ENCODE measurements around the gene ADH4. TPM values are rescaled to one million over a fixed set of nuclear protein-coding genes. Genes with fewer than 3 reads are reported as not detected.
"Not testable (repeated sequence)": the region's sequence is repeated elsewhere in the genome, so short reads cannot be mapped to it uniquely, and the experiment has no call there.

ADH4 gene
- total and polyA plus RNA-seq, 2 of the 4 experiments (the other 2 are of a cell fraction) = not detected

GRCh38 chr4:99099311-99099710 is 44.8 kb downstream of the ADH4 start:
- H3K4me2 ChIP-seq (ENCODE audit: low read depth, low read length) = no peak overlapping the region
- no peak overlapping the region for H2BK120ac ChIP-seq (ENCODE audit: low read depth, low read length)
- no peaks in the 10 kb centered on the region for H3K27me3 ChIP-seq (ENCODE audit: control insufficient read depth, insufficient read depth, low read length)
- no peak overlapping the region for H2BK15ac ChIP-seq (ENCODE audit: low read depth, low read length)
- no peak overlapping the region for H2AK5ac ChIP-seq (ENCODE audit: low read depth, low read length)
- BruUV-seq (replicated peaks) = no TSS peak
- POLR2A ChIA-PET (ENCODE audit: unreplicated experiment) = no interaction called here
- no peak overlapping the region for H3K23ac ChIP-seq (ENCODE audit: low read depth, low read length)
- H4K5ac ChIP-seq (ENCODE audit: low read depth, low read length) = no peak overlapping the region
- H4K91ac ChIP-seq (ENCODE audit: insufficient read depth, low read depth, low read length) = no peak overlapping the region
- H3K36me3 ChIP-seq (ENCODE audit: control insufficient read depth, insufficient read depth, low read length) = no peaks in the 10 kb centered on the region
- intact Hi-C loops (cut with micrococcal nuclease) = no loop called here
- peaks cover 8% of the 10 kb centered on the region for H3K4me1 ChIP-seq (ENCODE audit: control insufficient read depth, insufficient read depth, low read length)
- H3K18ac ChIP-seq (ENCODE audit: low read depth, low read length) = no peak overlapping the region
- no peak overlapping the region for H4K8ac ChIP-seq (ENCODE audit: low read depth in 2 of 2, low read length in 2 of 2)
- H3K9me3 ChIP-seq (ENCODE audit: control insufficient read depth, insufficient read depth, low read length) = no peaks in the 10 kb centered on the region
- H3K56ac ChIP-seq (ENCODE audit: extremely low read depth, insufficient read depth, low read length) = no peak overlapping the region
- dilution Hi-C loops (cut with HindIII; ENCODE audit: low sequenced_read_pairs, unreplicated experiment) = no loop called here
- H3K27ac ChIP-seq (ENCODE audit: insufficient read depth, low read length) = no peak overlapping the region
- 0 out of 2 replicates have a peak, but pooled peaks cover under 1% of the 10 kb centered on the region for H3K9me1 ChIP-seq (ENCODE audit: insufficient read depth, low read length)
- no peak overlapping the region for H3K4ac ChIP-seq (ENCODE audit: low read depth, low read length)
- H3K79me1 ChIP-seq (ENCODE audit: low read depth in 1 of 2, low read length in 2 of 2) = no peaks in the 10 kb centered on the region
- H3K9ac ChIP-seq (ENCODE audit: low read depth, low read length) = no peak overlapping the region
- CTCF ChIA-PET = interaction anchor here (0.6 kb wide), 1 partner anchor 141 kb away, joined by 3 read pairs; no protein-coding TSS in a partner anchor
- ATAC-seq (ENCODE audit: low read depth) = no peak
- TF ChIP-seq MAZ (IDR thresholded peaks at IDR 0.05; ENCODE audit: borderline replicate concordance, low read depth, low read length) (no peak), POLR2A (IDR thresholded peaks at IDR 0.05; ENCODE audit: low read depth, low read length) (no peak), CTCF (conservative IDR thresholded peaks at IDR 0.05; ENCODE audit: low read depth, low read length) (no peak)
- H2BK5ac ChIP-seq (ENCODE audit: low read depth, low read length, poor library complexity, severe bottlenecking) = no peak overlapping the region
- DNase-seq = no peak
- H2BK20ac ChIP-seq (ENCODE audit: low read depth, low read length) = no peak overlapping the region
- H3K14ac ChIP-seq (replicated peaks; ENCODE audit: low read depth, low read length) = no peak overlapping the region
- H4K20me1 ChIP-seq (ENCODE audit: insufficient read depth, low read length) = no peaks in the 10 kb centered on the region
- no CpG with 5 or more reads among the region's 12 CpGs for WGBS, 2 experiments (ENCODE audit: extremely low coverage in 2 of 2, insufficient read length in 1 of 2)
- no peak overlapping the region for H2AK9ac ChIP-seq (replicated peaks; ENCODE audit: low read depth, low read length, poor library complexity)
- H3K4me3 ChIP-seq (ENCODE audit: insufficient read depth, low read depth, low read length) = no peak overlapping the region
- no peak overlapping the region for H2AFZ ChIP-seq (replicated peaks; ENCODE audit: low read length, poor library complexity)
- in situ Hi-C loops (cut with MboI; ENCODE audit: low sequenced_read_pairs) = no loop called here

- H2AK9ac ChIP-seq (replicated peaks; ENCODE audit: low read depth, low read length, poor library complexity); H3K56ac ChIP-seq (ENCODE audit: extremely low read depth, insufficient read depth, low read length); H4K5ac ChIP-seq (ENCODE audit: low read depth, low read length); H2BK120ac ChIP-seq (ENCODE audit: low read depth, low read length); H4K20me1 ChIP-seq (ENCODE audit: insufficient read depth, low read length); H4K91ac ChIP-seq (ENCODE audit: insufficient read depth, low read depth, low read length); H3K27ac ChIP-seq (ENCODE audit: insufficient read depth, low read length); H3K9me3 ChIP-seq (ENCODE audit: control insufficient read depth, insufficient read depth, low read length); H4K8ac ChIP-seq (ENCODE audit: low read depth in 2 of 2, low read length in 2 of 2); H3K9me1 ChIP-seq (ENCODE audit: insufficient read depth, low read length); CTCF ChIA-PET; H3K9ac ChIP-seq (ENCODE audit: low read depth, low read length); dilution Hi-C loops (cut with HindIII; ENCODE audit: low sequenced_read_pairs, unreplicated experiment); H3K27me3 ChIP-seq (ENCODE audit: control insufficient read depth, insufficient read depth, low read length); H3K4me1 ChIP-seq (ENCODE audit: control insufficient read depth, insufficient read depth, low read length); intact Hi-C loops (cut with micrococcal nuclease); H2AK5ac ChIP-seq (ENCODE audit: low read depth, low read length); H3K4ac ChIP-seq (ENCODE audit: low read depth, low read length); H3K36me3 ChIP-seq (ENCODE audit: control insufficient read depth, insufficient read depth, low read length); DNase-seq; H3K4me2 ChIP-seq (ENCODE audit: low read depth, low read length); H2AFZ ChIP-seq (replicated peaks; ENCODE audit: low read length, poor library complexity); H2BK15ac ChIP-seq (ENCODE audit: low read depth, low read length); H3K23ac ChIP-seq (ENCODE audit: low read depth, low read length); BruUV-seq (replicated peaks); ATAC-seq (ENCODE audit: low read depth); H3K4me3 ChIP-seq (ENCODE audit: insufficient read depth, low read depth, low read length); H2BK5ac ChIP-seq (ENCODE audit: low read depth, low read length, poor library complexity, severe bottlenecking); H3K14ac ChIP-seq (replicated peaks; ENCODE audit: low read depth, low read length); in situ Hi-C loops (cut with MboI; ENCODE audit: low sequenced_read_pairs); H2BK20ac ChIP-seq (ENCODE audit: low read depth, low read length); H3K18ac ChIP-seq (ENCODE audit: low read depth, low read length); POLR2A ChIA-PET (ENCODE audit: unreplicated experiment): not testable (repeated sequence)
- no CpG with 5 or more reads among the region's 2 CpGs for WGBS, 2 experiments (ENCODE audit: extremely low coverage in 2 of 2, insufficient read length in 1 of 2)
- peaks cover 11 to 14% of the 10 kb centered on the region in 2 experiments for H3K79me1 ChIP-seq (ENCODE audit: low read depth in 1 of 2, low read length in 2 of 2)
Observed at GRCh38 chr4:99091841-99092240, 52.3 kb downstream of the ADH4 start.

All from IMR-90 (cell line).